GM12878 (cell line): ENCODE data around the gene PTPRF. TPM values are rescaled to one million over a fixed set of nuclear protein-coding genes. Genes with fewer than 3 reads are reported as not detected.

Experiments used
- ATAC-seq: fragments of 200-7000 bp; cut with Tn5 transposase; 3 replicates; pipeline ENCODE4 v1.9.1; 2020; ENCODE audit warnings: mild to moderate bottlenecking, moderate library complexity
- BruUV-seq: library from RNA; stranded (reverse); fragments of 400-500 nt; replicated peaks from 2 replicates; lab custom pipeline; 2021; lab: Mats Ljungman, UMichigan
- CTCF ChIA-PET: fragments of 300-600 bp; sonication (Branson Sonifier 250); formaldehyde crosslinking; extraction: SDS; loops from one replicate; lab custom pipeline; 2021; ENCODE audit warnings: inconsistent platforms; lab: Yijun Ruan, JAX
- POLR2A ChIA-PET: fragments of 350-600 bp; formaldehyde crosslinking; extraction: SDS; loops from one replicate; lab custom pipeline; 2021; ENCODE audit warnings: inconsistent platforms; lab: Charles Lee
- RAD21 ChIA-PET: fragments of 300-600 bp; sonication (Branson Sonifier 250); formaldehyde crosslinking; loops from one replicate; lab custom pipeline; 2023; ENCODE audit warnings: antibody characterized with exemption; ENCODE audit not compliant: unreplicated experiment; lab: Charles Lee
- SMC1A ChIA-PET: fragments of 300-600 bp; sonication (Branson Sonifier 250); formaldehyde crosslinking; loops from one replicate; lab custom pipeline; 2023; ENCODE audit not compliant: unreplicated experiment, uncharacterized antibody; lab: Charles Lee
- DNase-seq: peaks from one replicate; pipeline ENCODE4 v3.0.0-alpha.2; 2011; ENCODE audit warnings: low read depth, low spot score
- FAIRE-seq: peaks from 3 replicates; lab custom pipeline; 2011; peaks lifted over from hg19 to GRCh38; lab: Jason Lieb, UNC
- H2AFZ ChIP-seq: 2 replicates; pipeline ENCODE4 v1.6.0; 2011; ENCODE audit warnings: low read depth, low read length, control low read depth; ENCODE audit not compliant: control insufficient read depth
- H3K27ac ChIP-seq: 2 replicates; pipeline ENCODE4 v1.5.1; 2011; ENCODE audit warnings: control low read depth; ENCODE audit not compliant: control insufficient read depth, insufficient read depth
- H3K27me3 ChIP-seq, 2 experiments: replicated peaks in 1 of 2; 2 replicates each; pipeline versions ENCODE4 v1.6.0 to v1.6.1; 2011; ENCODE audit warnings: low read length in 1 of 2; ENCODE audit not compliant: control insufficient read depth in 2 of 2, insufficient read depth in 2 of 2
- H3K36me3 ChIP-seq, 2 experiments: 2 replicates each; pipeline ENCODE4 v1.5.1; 2011; ENCODE audit warnings: low read length in 1 of 2; ENCODE audit not compliant: control insufficient read depth in 2 of 2, insufficient read depth in 2 of 2
- H3K4me1 ChIP-seq: 2 replicates; pipeline ENCODE4 v1.6.1; 2011; ENCODE audit warnings: mild to moderate bottlenecking, low read length, moderate library complexity, mixed read lengths; ENCODE audit not compliant: control insufficient read depth, insufficient read depth
- H3K4me2 ChIP-seq: 2 replicates; pipeline ENCODE4 v1.6.0; 2011; ENCODE audit warnings: control low read depth; ENCODE audit not compliant: control insufficient read depth, insufficient read depth
- H3K4me3 ChIP-seq: fragments of 200-600 bp; sonication (generic); 2 replicates; pipeline ENCODE4 v1.5.1; 2016
- H3K79me2 ChIP-seq: 2 replicates; pipeline ENCODE4 v1.6.0; 2011; ENCODE audit warnings: low read length; ENCODE audit not compliant: control insufficient read depth, insufficient read depth
- H3K9ac ChIP-seq: 2 replicates; pipeline ENCODE4 v1.8.0; 2011; ENCODE audit warnings: low read length, control low read depth, mixed read lengths; ENCODE audit not compliant: control insufficient read depth, insufficient read depth
- H3K9me3 ChIP-seq: replicated peaks from 3 replicates; pipeline ENCODE4 v1.5.1; 2011; ENCODE audit warnings: mild to moderate bottlenecking, low read length; ENCODE audit not compliant: control insufficient read depth, insufficient read depth
- H4K20me1 ChIP-seq: 2 replicates; pipeline ENCODE4 v1.6.0; 2011; ENCODE audit not compliant: control insufficient read depth, insufficient read depth
- CREB1 ChIP-seq: IDR thresholded peaks from 2 replicates; pipeline ENCODE4 v1.6.1; 2012; ENCODE audit warnings: low read depth, mild to moderate bottlenecking, inconsistent platforms
- ESRRA ChIP-seq: IDR thresholded peaks from 2 replicates; pipeline ENCODE4 v1.6.1; 2012; ENCODE audit warnings: mild to moderate bottlenecking, low read length, improper control_type of control experiment
- EZH2 ChIP-seq: IDR thresholded peaks from 2 replicates; pipeline ENCODE4 v1.6.1; 2012; ENCODE audit warnings: low read depth, mild to moderate bottlenecking, control low read depth, inconsistent platforms, low read length, borderline replicate concordance; ENCODE audit not compliant: control insufficient read depth
- HDAC2 ChIP-seq: fragments of 200-600 bp; sonication (generic); IDR thresholded peaks from 2 replicates; pipeline ENCODE4 v1.6.1; 2017
- TARDBP ChIP-seq: IDR thresholded peaks from 2 replicates; pipeline ENCODE4 v1.6.1; 2016; ENCODE audit warnings: borderline replicate concordance
- ZBTB33 ChIP-seq: fragments of 450-650 bp; IDR thresholded peaks from 2 replicates; pipeline ENCODE4 v1.6.1; 2017; ENCODE audit warnings: mild to moderate bottlenecking
- ZZZ3 ChIP-seq: IDR thresholded peaks from 2 replicates; pipeline ENCODE4 v1.6.1; 2011; ENCODE audit warnings: low read depth; ENCODE audit not compliant: control insufficient read depth, insufficient read length
- WGBS: methylation state at CpG from one replicate; pipeline ENCODE4 v1.1.6; 2016; ENCODE audit warnings: low lambda C conversion rate; ENCODE audit not compliant: insufficient replicate concordance, insufficient coverage; ENCODE audit errors: missing lambda C conversion rate; 5-methylcytosine and 5-hydroxymethylcytosine counted together
- in situ Hi-C: fragments of 300-500 bp; cut with MboI; formaldehyde crosslinking; loops from 9 replicates; pipeline ENCODE4 v1.14.3; 2018; ENCODE audit warnings: mixed read lengths
- intact Hi-C: fragments of 100-400 bp; cut with micrococcal nuclease; formaldehyde crosslinking; loops from one replicate; pipeline ENCODE4 v1.14.2; 2022; ENCODE audit not compliant: unreplicated experiment
- polyA plus RNA-seq, 11 experiments: library from polyadenylated mRNA; depleted of rRNA in 4 of 11; unstranded in 6 of 11; stranded (reverse) in 5 of 11; fragments of >200 nt; fragmentation: Nextera tagmentation in 4 of 11; fragmentation: Illumina TruSeq in 1 of 11; extraction: Ambion mirVana in 4 of 11; extraction: Trizol in 1 of 11; gene quantifications; 1 replicate in 1 of 11; 2 replicates in 10 of 11; pipeline versions ENCODE4 v1.2.1 to v1.2.3, GENCODE V29; 2011 to 2016; ENCODE audit warnings: inconsistent platforms in 2 of 11, missing spikeins in 2 of 11, low read depth in 1 of 11
- total RNA-seq, 4 experiments: library from RNA; depleted of rRNA in 3 of 4; stranded (reverse); fragments of >200 nt in 3 of 4; fragmentation: Illumina TruSeq in 1 of 4; extraction: Trizol in 1 of 4; gene quantifications; 2 replicates each; pipeline versions ENCODE4 v1.2.1 to v1.2.3, GENCODE V29; 2013 to 2021
- TF ChIP-seq, protein P1 (sequence below): IDR thresholded peaks from 2 replicates; pipeline ENCODE4 v1.6.1; 2012; ENCODE audit warnings: low read depth, low read length, improper control_type of control experiment

The PTPRF gene
- total and polyA plus RNA-seq, 10 of the 15 experiments (the other 5 are each of a cell fraction or from before 2014, with no cell fraction given): 0.04 to 2.6 (median 0.32) TPM

DNA sequence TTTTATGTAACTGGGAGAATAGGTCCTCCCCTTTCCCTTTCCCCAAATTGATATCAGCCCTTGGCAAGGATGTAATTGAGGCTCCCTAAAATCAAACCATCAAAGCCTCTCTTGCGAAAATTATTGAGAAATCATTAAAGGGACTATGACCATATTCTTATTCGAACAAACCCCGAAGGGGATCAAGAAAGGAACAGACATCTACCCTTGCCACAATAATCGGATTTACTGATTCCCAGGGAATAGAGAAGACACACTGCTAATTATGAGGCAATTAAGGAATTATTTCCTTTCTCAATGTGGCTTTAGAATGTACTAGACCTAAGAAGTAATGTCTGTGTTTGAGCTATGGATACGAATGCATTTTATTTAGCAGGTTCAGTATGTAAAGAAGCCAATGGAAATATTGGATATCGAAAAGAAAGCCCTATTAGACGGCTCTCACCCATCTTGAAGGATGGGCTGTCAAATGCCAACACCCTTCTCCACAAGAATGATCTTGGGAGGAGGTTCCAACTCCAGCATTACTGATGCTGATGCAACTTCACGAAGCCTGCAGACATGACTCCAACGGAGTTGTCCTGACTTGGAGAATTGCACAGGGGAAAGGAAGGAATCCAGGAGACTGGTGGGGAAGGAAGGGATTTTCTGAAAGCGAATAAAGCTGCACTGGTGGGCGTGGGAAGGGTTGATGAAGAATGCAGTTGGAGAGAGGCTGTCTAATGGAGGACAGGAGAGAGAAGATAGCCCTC, 11.6 kb upstream of the PTPRF start:
- ATAC-seq (no peak), FAIRE-seq (no peak), DNase-seq (no peak)
- TF ChIP-seq, protein P1, sequence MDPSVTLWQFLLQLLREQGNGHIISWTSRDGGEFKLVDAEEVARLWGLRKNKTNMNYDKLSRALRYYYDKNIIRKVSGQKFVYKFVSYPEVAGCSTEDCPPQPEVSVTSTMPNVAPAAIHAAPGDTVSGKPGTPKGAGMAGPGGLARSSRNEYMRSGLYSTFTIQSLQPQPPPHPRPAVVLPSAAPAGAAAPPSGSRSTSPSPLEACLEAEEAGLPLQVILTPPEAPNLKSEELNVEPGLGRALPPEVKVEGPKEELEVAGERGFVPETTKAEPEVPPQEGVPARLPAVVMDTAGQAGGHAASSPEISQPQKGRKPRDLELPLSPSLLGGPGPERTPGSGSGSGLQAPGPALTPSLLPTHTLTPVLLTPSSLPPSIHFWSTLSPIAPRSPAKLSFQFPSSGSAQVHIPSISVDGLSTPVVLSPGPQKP: no peak
- TF ChIP-seq CREB1 (no peak), ESRRA (no peak), HDAC2 (no peak), ZZZ3 (no peak), EZH2 (no peak), TARDBP (no peak), ZBTB33 (no peak)
- Histone ChIP-seq H3K36me3 (no peaks in the 10 kb centered on the region), H3K4me3 (no peak overlapping the region), H3K4me1 (no peaks in the 10 kb centered on the region), H3K79me2 (no peaks in the 10 kb centered on the region), H3K27me3 (no peaks in the 10 kb centered on the region), H3K27ac (no peak overlapping the region), H2AFZ (no peak overlapping the region), H3K9ac (no peak overlapping the region), H4K20me1 (no peaks in the 10 kb centered on the region), H3K9me3 (no peaks in the 10 kb centered on the region), H3K4me2 (no peak overlapping the region)
- SMC1A ChIA-PET: interaction anchor here (0.7 to 1.4 kb wide), 3 partner anchors 244 to 416 kb away, joined by 4 to 5 read pairs (median 5); no protein-coding TSS in a partner anchor
- no TSS peak for BruUV-seq
- WGBS: 17% methylated on average over 11 of the region's 11 CpGs
- RAD21 ChIA-PET: no interaction called here
- CTCF ChIA-PET: interaction anchor here (1.1 to 2.2 kb wide), 3 partner anchors 9 to 244 kb away, joined by 3 to 5 read pairs (median 3); no protein-coding TSS in a partner anchor
- in situ Hi-C loops (no loop called here), intact Hi-C loops (no loop called here)
- POLR2A ChIA-PET: interaction anchor here (0.5 kb wide), 1 partner anchor 28 kb away, joined by 3 read pairs; no protein-coding TSS in a partner anchor
